Activated T-helper 17 cell treated with anti-CD3 and anti-CD28 coated beads, Interleukin-2, amount 50 U/mL, for 72 hours (primary cell): ENCODE data around the gene MAB21L3. TPM values are rescaled to one million over a fixed set of nuclear protein-coding genes. Genes with fewer than 3 reads are reported as not detected.

Source experiments
- ATAC-seq: fragments of 150-1000 bp; cut with Tn5 transposase; replicated peaks from 2 replicates; pipeline ENCODE4 v1.10.0; 2021; ENCODE audit warnings: mild to moderate bottlenecking, moderate library complexity
- H3K27ac Mint-ChIP-seq: one replicate; pipeline ENCODE4 v1.8.0; 2022; ENCODE audit warnings: mixed read lengths
- H3K27me3 Mint-ChIP-seq: one replicate; pipeline ENCODE4 v1.8.0; 2022; ENCODE audit warnings: mixed read lengths
- H3K36me3 Mint-ChIP-seq: one replicate; pipeline ENCODE4 v1.8.0; 2022; ENCODE audit warnings: low read depth, mild to moderate bottlenecking, mixed read lengths
- H3K4me1 Mint-ChIP-seq: one replicate; pipeline ENCODE4 v1.8.0; 2022; ENCODE audit warnings: mixed read lengths
- H3K4me3 Mint-ChIP-seq: one replicate; pipeline ENCODE4 v1.8.0; 2022; ENCODE audit warnings: mild to moderate bottlenecking, mixed read lengths
- H3K9me3 Mint-ChIP-seq: one replicate; pipeline ENCODE4 v1.8.0; 2022; ENCODE audit warnings: mixed read lengths
- total RNA-seq, 2 donors: library from RNA; stranded (reverse); gene quantifications; one replicate each; pipeline ENCODE4 v1.2.3, GENCODE V29; 2022

MAB21L3 gene
- total RNA-seq, 2 donors from 2014 or later: not detected

DNA sequence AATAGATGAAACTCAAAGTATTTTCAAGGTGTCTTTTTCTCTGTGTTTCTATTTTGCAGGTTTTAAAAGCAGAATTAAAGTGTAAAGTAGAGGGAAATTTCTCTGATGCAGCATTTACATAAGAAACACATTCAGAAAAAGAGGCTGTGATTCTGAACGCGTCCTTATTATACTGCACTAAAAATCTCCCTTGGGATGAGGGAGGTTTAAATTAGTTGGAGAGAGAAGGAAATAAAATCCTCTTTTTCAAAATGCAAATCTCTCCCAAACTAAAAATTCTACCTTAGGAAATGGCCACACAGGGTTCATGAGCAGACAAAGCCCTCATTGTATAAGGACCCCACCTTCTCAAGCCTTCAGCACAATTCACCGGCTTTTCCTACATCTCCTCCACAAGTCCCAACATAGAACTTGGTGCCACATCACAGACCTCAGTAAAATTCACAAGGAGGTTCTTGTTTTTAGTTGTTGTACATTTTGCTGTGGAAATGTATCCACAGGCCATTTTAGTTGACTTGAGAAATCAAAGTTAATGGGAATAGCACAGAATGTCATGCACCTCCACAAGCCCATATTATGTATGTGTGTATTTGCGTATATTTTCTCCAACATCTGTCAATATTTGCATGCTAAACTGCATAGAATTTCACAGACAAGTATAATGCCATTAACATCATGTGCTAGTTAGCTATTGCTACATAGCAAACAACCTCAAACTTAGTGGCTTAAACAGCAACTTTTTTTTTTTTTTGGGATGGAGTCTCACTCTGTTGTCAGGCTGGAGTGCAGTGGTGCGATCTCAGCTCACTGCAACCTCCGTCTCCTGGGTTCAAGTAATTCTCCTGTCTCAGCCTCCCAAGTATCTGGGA is 59.8 kb downstream of the MAB21L3 start:
- ATAC-seq: no peak
- no peaks in the 10 kb centered on the region for H3K9me3 Mint-ChIP-seq
- no peaks in the 10 kb centered on the region for H3K36me3 Mint-ChIP-seq
- no peak overlapping the region for H3K27ac Mint-ChIP-seq
- no peaks in the 10 kb centered on the region for H3K4me1 Mint-ChIP-seq
- H3K27me3 Mint-ChIP-seq: no peaks in the 10 kb centered on the region
- H3K4me3 Mint-ChIP-seq: no peak overlapping the region

DNA sequence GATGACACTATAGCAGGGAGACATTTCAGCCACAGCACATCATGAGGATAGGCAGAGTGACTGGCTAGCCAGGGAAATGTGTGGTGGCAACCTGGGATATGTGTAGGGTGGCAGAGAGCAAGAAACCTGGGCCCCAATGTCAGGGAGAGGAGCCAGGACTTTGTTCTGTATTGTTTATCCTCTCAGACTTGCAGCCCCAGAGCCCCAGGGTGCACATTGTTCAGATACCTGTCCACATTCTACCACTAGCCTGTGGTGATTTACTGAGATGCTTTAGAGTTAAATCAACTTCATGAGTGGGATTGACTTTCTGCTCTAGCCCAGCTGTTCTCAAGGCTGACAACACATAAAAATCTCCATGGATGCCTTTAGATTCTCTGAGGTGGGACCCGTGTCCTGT is 61.5 kb downstream of the MAB21L3 start:
- Mint-ChIP-seq H3K36me3 (no peaks in the 10 kb centered on the region), H3K4me1 (no peaks in the 10 kb centered on the region), H3K27ac (no peak overlapping the region), H3K4me3 (no peak overlapping the region), H3K27me3 (no peaks in the 10 kb centered on the region), H3K9me3 (no peaks in the 10 kb centered on the region)
- no peak for ATAC-seq

DNA sequence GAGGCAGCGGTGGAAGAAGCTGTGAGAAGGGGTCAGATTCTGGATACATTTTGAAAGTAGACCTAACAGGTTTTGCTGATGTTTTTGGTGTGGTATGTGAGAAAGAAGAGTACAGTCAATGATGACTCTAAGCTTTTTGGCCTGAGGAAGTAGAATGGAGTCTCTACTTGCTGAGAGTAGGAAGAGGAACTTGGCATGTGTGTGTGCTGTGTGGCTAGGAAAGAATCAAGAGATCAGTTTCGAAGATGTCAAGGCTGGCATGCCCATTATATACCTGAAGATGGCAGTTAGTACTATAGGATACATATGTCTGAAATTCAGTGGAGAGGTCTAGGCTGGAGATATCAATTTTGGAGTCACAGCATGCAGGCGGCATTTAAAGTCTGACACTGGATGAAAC is 64.4 kb downstream of the MAB21L3 start:
- H3K4me1 Mint-ChIP-seq: no peaks in the 10 kb centered on the region
- H3K4me3 Mint-ChIP-seq: no peak overlapping the region
- no peak overlapping the region for H3K27ac Mint-ChIP-seq
- no peak for ATAC-seq
- H3K9me3 Mint-ChIP-seq: no peaks in the 10 kb centered on the region
- no peaks in the 10 kb centered on the region for H3K36me3 Mint-ChIP-seq
- no peaks in the 10 kb centered on the region for H3K27me3 Mint-ChIP-seq

DNA sequence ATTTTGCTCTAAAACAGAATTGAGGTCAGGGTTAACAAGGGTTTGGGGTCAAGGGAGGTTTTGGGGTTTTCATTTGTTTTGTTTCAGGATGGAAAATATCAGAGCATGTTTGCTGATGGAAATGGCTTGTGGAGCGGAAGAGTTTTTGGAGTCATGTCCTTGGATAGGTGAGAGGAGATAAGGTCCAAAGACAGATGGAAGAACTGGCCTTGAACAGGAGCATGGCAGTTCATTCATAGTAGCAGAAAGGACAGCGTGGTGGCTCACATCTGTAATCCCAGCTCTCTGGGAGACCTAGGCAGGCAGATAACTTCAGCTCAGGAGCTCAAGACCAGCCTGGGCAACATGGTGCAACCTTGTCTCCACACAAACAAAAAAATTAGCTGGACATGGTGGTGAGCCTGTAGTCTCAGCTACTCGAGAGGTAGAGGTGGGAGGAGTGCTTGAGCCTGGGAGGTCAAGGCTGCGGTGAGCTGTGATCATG is 65.1 kb downstream of the MAB21L3 start:
- Mint-ChIP-seq H3K27ac (no peak overlapping the region), H3K4me3 (no peak overlapping the region)
- no peak for ATAC-seq

DNA sequence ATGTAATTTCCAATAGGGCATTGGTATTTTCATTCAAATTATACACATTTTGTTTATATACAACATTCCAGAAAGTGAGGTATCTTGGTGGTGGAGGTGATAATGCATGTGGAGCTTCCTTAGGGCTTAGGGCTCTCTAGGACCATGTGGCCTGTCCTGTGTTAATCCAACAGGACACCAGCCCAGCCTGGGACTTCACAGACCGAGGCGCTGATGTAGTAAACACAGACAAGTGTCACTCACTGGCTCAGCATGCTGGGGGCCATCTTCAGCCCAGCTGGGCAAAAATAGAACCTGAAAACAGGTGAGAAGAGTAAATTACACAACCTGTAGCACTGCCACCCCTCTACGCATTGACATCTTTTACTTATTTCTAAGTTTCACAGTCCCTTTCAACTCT is 66.7 kb downstream of the MAB21L3 start:
- no peak for ATAC-seq
- H3K27me3 Mint-ChIP-seq: no peaks in the 10 kb centered on the region
- H3K27ac Mint-ChIP-seq: no peak overlapping the region
- no peak overlapping the region for H3K4me3 Mint-ChIP-seq
- no peaks in the 10 kb centered on the region for H3K9me3 Mint-ChIP-seq
- H3K36me3 Mint-ChIP-seq: no peaks in the 10 kb centered on the region
- no peaks in the 10 kb centered on the region for H3K4me1 Mint-ChIP-seq

More for the DNA sequence above, 65.1 kb downstream of the MAB21L3 start:
- no peaks in the 10 kb centered on the region for H3K9me3 Mint-ChIP-seq
- no peaks in the 10 kb centered on the region for H3K27me3 Mint-ChIP-seq
- H3K36me3 Mint-ChIP-seq: no peaks in the 10 kb centered on the region
- H3K4me1 Mint-ChIP-seq: no peaks in the 10 kb centered on the region

DNA sequence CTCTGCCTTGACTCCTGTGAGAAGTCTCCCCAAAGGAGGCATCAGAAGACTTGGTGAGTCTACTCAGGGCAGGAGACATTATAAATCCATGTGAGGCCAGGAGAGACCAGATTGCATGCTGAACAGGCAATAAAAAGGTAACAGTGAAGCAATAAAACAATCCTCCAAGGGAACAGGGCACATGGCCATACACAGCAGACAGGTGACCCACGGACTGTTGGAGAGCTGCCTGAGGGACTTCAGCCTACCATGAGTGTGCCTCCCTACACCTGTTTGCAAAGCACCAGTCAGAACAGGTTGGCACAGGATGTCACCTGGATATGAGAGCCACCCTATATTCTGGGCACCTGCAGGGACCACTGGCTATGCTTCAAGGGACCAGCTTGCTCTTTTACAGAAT is 67.6 kb downstream of the MAB21L3 start:
- Mint-ChIP-seq H3K27me3 (peaks cover 3% of the 10 kb centered on the region), H3K4me1 (no peaks in the 10 kb centered on the region), H3K27ac (no peak overlapping the region), H3K4me3 (no peak overlapping the region), H3K36me3 (no peaks in the 10 kb centered on the region), H3K9me3 (no peaks in the 10 kb centered on the region)
- ATAC-seq: no peak

DNA sequence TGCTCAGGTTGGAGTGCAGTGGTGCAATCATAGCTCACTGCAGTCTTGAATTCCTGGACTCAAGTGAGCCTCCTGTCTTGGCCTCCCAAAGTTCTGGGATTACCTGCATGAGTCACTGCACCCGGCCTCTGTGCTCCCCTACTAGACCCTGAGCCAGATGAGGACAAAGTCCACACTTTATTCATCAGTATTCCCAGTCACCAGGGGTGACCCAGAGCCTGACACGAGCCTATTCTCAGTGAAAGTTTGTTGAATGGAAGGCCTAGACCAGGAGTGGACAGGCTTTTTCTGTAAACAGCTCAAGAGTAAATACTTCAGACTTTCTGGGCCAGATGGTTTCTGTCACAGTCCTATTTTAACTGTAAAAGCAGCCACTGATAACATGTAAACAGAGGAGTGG is 68.2 kb downstream of the MAB21L3 start:
- Mint-ChIP-seq H3K4me3 (no peak overlapping the region), H3K27me3 (peaks cover 4% of the 10 kb centered on the region)

DNA sequence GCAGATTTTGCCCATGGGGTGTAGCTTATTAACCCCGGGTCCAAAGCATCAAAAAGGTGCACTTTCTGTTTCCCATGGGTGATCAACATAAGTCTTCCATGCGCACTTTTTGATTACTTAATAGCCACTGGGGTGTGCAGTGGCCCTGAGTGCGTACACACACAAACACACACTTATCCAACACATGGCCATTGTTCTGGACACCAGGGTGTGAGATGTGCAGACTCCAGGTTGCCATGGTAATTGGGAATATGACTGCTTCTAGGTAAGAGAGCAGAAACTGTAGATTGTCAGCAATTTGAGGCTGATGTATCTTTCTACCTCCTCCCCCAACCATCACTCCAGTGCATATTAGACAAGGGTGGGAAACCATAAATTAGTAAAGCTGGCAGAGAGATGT is 68.8 kb downstream of the MAB21L3 start:
- no peaks in the 10 kb centered on the region for H3K9me3 Mint-ChIP-seq
- no peak for ATAC-seq
- no peak overlapping the region for H3K27ac Mint-ChIP-seq
- H3K4me3 Mint-ChIP-seq: no peak overlapping the region
- H3K36me3 Mint-ChIP-seq: no peaks in the 10 kb centered on the region
- no peaks in the 10 kb centered on the region for H3K4me1 Mint-ChIP-seq
- H3K27me3 Mint-ChIP-seq: peaks cover 4% of the 10 kb centered on the region

More for the DNA sequence above, 68.2 kb downstream of the MAB21L3 start:
- H3K36me3 Mint-ChIP-seq: no peaks in the 10 kb centered on the region
- ATAC-seq: no peak
- H3K9me3 Mint-ChIP-seq: no peaks in the 10 kb centered on the region
- H3K27ac Mint-ChIP-seq: no peak overlapping the region
- H3K4me1 Mint-ChIP-seq: no peaks in the 10 kb centered on the region

DNA sequence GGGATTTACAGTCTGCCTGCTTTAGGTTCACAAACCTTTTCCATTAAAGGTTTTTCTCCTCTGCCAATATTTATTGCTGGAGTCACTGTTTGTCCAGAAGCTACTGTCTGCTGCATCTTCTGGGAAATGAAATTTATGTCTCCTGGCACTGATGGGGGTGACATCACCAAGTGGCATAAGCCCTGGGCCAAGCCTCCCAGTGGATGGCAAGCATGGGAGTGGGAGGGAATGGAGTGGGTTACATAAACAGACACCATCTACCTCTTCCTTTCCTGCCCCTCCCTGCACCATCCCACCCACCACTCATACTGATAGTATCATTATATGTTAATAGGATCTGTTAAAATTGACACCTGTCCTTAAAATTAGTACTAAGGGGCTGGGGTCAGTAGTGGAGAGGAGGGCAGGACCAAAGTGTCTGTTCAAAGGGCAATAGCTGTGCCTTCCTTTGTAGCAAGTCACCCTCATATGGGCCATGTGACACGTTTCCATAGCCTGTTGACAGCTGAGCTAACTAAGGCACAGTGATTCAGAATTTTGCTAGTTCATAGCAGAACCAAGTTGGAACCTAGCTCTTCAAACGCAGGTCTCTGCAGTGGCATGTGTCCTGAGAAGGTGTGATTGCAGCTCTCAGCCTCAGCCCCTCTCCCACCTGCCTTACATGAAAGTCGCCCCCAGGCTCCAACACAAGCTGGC is 71.0 kb downstream of the MAB21L3 start:
- Mint-ChIP-seq H3K4me1 (no peaks in the 10 kb centered on the region), H3K27ac (no peak overlapping the region), H3K27me3 (peaks cover 4% of the 10 kb centered on the region), H3K9me3 (no peaks in the 10 kb centered on the region), H3K4me3 (no peak overlapping the region), H3K36me3 (no peaks in the 10 kb centered on the region)
- ATAC-seq: no peak

Other genes starting within 250 kb of the MAB21L3 start
- gene SLC22A15, start 134.9 kb upstream of the MAB21L3 start, total RNA-seq: under 1 TPM; 0.85 to 0.89 TPM